T-helper 1 cell (primary cell): ENCODE measurements around the gene SNX13.
"Not testable (repeated sequence)": the region's sequence is repeated elsewhere in the genome, so short reads cannot be mapped to it uniquely, and the experiment has no call there.

Experiments used
- DNase-seq, 5 donors: peaks; one replicate each; pipeline ENCODE4 v3.0.0-alpha.2; 2012 to 2020

The SNX13 gene

DNA sequence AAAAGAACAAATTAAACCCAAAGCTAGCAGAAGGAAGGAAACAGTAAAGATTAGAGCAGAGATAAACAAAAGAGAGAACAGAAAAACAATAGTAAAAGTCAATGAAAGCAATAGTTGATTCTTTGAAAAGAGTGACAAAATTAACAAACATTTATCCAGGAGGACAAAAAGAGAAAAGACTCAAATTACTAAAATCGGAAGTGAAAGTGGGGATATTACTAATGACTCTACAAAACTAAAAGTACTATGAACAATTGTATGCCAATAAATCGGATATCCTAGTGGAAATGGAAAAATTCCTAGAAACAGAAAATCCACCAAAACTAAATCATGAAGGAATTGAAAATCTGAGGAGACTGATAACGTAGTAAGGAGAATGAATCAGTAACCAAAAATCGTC is 96.3 kb downstream of the SNX13 start:
- DNase-seq: no peak

DNA sequence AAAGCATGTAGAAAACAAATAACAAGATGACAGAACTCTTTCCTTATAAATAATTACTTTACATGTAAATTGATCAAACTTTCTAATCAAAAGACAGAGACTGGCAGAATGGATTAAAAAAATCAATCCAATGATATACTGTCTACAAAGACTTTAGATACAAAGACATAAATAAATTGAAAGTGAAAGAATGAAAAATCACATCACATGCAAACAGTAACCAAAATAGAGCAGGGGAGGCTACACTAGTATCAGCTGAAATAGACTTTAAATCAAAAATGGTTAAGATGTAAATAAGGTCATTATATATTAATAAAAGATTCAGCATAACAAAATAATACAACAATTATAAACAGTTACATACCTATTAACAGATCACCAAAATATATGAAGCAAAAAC is 97.3 kb downstream of the SNX13 start:
- DNase-seq: no peak

DNA sequence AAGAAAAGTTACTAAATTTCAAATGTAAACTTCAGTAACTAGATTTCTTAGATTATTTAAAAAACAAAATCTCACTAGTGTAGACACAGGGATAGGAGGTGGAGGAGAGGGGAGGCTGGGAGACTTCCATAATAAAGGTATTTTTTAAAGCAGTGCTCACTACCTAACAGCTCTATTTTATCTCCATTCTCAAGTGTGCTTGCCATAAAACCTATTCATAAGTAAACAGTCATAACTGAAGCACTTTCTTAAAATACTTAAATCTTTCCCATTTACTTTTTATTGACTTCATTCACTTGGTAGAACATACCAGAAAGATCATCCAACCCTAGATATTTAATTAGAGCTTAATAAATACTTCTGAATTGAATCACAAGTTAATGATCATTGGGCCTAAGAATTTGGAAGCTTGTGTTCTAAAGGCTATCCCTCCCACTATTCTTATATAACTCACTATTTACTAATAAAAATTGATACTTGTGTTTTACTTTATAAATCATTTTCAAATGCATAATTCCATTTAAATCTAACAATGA is 107.4 kb downstream of the SNX13 start:
- DNase-seq: no peak

DNA sequence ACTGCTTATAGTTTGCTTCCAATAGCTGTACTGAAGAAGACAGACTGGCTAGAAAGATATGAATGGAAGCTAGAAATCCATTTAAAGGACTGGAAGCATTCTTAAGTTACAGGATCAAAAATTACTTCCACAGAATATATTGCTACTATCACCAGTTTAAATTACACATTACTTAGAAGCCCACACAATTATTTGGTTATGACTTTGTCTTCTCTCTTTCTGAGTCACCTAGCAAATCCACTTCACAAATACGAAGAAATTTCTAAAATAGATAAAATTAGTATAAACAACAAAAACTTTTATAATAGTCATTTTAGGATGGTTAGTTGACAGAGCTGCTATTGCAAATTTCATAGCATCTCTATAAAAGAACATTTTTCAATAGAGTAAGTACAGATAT is 108.1 kb downstream of the SNX13 start:
- no peak for DNase-seq

- no peak for DNase-seq
Measured at GRCh38 chr7:17830206-17830605, 110.1 kb downstream of the SNX13 start.

GRCh38 chr7:17829001-17829400 is 111.3 kb downstream of the SNX13 start:
- DNase-seq: no peak

GRCh38 chr7:17822547-17823173 is 117.6 kb downstream of the SNX13 start:
- no peak for DNase-seq

DNA sequence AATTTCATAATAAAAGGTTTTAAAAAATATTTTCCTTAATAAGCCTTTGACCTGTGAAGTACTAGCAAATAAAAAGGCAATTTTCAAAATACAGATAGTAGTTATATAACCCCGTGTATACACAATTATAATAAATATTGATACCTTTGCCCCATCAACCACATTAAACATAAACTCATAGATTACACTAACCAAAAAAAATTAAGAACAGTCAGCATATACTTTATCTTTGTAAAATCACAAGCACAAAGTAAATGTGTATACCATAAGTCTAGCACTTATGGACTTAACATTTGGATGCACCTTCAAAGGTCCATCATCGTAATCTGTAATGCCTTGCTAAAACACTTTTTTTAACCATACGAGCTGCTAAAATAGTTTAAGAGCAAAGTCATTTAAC is 123.4 kb downstream of the SNX13 start:
- DNase-seq: no peak

DNA sequence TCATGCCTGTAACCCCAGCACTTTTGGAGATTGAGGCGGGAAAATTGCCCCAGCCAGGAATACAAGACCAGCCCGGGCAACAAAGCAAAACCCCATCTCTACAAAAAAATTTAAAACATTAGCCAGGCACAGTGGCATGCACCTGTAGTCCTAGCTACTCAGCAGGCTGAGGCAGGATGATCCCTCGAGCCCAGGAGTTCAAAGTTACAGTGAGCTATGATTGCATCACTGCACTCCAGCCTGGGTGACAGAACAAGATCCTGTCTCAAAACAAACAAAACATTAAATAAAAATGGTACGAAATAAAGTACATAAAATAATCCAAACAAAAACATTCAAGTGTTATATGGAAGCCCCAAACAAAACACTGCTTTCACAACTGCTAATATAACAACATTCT is 125.0 kb downstream of the SNX13 start:
- DNase-seq: no peak

DNA sequence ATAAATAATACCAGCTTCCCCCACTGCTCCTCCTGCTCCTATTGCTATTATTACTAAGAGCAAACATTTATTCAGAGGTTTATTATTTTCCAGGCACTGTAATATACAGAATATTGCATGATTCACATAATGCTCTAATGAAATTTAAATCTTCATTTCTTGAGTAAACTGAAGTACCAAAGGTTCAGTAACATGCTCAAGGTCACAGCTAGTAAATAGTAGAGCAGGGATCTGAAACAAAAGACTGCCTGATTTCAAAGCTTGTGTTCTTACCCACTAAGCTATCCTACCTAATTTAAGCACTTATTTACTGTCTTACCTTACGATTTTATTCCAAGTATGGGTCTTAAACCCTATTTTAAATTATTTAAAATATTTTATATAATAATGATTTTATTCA is 126.2 kb downstream of the SNX13 start:
- DNase-seq: no peak

GRCh38 chr7:17809215-17809614 is 131.1 kb downstream of the SNX13 start:
- DNase-seq: not testable (repeated sequence)

GRCh38 chr7:17807242-17807641 is 133.1 kb downstream of the SNX13 start:
- DNase-seq: no peak

DNA sequence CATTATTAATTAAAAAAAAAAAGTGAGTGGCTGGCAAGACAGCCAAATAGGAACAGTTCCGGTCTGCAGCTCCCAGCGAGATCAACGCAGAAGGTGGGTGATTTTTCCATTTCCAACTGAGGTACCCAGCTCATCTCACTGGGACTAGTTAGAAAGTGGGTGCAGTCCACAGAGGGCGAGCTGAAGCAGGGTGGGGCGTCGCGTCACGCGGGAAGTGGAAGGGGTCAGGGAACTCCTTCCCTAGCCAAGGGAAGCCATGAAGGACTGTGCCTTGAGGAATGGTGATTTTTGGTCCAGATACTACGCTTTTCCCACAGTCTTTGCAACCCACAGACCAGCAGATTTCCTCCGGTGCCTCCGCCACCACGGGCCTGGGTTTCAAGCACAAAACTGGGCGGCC is 133.7 kb downstream of the SNX13 start:
- no peak for DNase-seq

DNA sequence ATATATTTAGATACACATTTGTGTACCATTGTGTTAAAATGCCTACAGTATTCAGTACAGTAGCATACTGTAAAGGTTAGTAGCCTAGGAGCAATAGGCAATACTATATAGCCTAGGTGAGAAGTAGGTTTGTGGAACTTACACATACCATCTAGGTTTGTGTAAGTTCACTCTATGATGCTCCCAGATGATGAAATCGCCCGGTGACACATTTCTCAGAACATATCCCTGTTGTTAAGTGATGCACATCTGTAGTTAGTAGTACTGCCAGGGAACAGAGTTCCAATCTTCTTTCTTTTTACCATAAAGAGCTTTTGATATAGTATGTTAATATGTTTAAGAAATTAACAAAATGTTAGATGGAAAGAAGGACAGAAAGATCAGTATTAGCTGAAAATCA is 138.2 kb downstream of the SNX13 start:
- no peak for DNase-seq

DNA sequence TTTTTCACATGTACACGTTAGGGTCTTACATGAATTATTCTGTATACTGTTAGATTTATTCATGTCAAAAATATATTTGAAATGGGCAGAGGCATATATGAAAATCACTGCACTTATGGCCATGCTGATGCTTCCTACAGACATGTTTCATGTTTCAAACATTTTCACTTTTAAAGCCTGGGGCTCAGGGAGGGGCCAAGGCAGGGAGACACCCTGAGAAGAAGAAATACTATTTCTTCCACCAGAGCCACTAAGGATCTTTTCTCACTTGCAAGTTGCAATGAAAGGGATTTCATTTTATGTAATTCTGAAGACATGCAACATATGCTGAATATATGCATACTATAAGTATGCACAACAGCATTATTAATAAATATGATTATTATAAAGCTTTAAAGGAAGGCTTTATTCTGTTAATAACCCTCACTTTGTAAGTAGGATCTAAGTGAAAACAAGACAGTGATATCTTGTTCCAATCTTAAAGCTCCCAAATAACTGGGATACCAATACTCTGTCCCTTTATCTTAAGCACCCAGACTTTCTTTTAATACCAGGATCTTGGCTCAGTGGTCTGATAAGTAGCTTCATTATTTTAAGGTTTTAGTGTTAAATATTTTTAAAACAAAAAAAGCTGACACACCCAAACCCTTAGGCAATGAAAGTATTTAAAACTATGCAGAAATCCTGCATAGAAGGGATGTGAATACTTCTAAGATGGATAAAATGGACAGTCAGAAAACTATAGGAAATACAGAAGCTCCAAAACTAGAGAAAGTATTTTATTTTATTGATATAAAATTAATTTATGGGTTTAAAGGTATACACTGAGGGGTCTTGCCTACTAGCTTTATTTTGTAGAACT is 148.0 kb downstream of the SNX13 start:
- DNase-seq: no peak

GRCh38 chr7:17787257-17787656 is 153.0 kb downstream of the SNX13 start:
- no peak for DNase-seq

DNA sequence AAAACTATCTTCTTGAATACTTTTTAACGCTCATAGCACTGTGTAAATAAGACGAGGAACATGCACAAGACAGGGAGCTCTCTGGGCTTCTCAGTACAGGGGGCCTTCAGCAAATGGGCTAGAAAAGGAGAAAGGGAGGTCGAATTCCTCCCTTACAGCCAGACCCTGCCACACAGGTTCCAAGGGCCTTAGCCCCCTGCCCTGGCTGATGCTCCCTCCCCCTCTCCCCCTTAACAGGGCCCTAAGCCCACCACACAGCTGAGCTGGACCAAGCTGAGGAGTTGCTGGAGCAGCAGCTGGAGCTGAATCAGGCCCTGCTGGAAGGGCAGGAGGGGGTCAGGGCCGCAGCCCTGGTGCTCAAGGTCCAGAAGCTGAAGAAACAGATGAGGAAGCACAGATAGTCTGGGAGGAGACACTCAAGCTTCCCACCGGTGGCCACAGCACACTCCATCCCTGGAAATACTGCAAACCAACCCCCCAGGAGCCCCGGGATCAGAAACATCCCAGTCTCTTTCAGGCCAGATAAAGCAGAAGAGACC is 153.9 kb downstream of the SNX13 start:
- no peak for DNase-seq

DNA sequence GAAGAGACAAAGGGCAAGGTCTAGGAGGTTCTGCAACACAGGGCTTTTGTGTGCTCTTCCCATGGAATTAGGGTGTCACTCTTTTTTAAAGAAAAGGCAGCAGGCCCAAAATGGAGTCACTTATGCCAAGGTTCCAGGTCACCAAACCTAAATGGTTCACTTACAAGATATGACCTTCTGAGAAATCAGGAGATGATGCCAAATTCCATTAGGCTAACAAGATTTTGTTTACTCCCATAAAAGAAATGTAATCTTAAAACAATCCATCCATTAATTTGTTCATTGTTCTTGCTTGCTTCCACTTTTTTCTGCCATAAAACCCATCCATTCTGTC is 158.1 kb downstream of the SNX13 start:
- DNase-seq: no peak

GRCh38 chr7:17781491-17782215 is 158.6 kb downstream of the SNX13 start:
- DNase-seq: no peak

DNA sequence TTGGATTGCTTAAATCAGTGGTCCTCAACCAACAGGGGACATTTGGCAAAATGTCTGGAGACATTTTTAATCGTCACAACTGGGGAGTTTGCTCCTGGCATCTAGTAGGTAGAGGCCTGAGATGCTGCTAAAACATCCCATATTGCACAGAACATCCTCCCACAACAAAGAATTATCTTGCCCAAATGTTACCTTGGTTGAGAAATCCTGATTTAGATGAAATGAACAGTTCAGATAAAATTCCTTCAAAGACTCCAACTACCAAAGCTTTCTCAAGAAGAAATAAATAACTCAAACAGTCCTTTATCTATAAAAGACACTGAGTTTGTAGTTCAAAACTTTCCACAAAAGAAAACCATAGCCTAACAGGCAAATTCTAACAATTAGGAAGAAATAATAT is 160.9 kb downstream of the SNX13 start:
- no peak for DNase-seq

- DNase-seq: no peak
Measured at GRCh38 chr7:17774716-17775288, 165.5 kb downstream of the SNX13 start.

DNA sequence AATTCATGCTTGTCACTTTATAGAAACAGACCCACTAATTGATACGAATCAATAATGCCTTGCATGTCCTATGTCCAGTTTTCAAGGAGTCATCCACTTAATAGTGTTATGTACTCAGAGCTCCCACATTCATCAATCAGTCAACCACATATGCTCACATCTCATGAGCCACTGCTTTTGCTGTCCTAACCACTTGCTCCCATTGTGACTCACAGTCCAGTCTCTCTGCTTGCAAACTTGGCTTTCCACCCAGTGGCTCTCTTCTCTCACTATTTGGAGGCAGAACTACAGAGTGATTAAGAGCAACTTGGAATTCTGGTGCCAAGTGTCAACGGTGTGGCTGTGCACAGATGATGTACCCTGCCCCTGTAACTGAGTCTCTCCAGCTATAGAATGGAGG is 166.0 kb downstream of the SNX13 start:
- DNase-seq: no peak

DNA sequence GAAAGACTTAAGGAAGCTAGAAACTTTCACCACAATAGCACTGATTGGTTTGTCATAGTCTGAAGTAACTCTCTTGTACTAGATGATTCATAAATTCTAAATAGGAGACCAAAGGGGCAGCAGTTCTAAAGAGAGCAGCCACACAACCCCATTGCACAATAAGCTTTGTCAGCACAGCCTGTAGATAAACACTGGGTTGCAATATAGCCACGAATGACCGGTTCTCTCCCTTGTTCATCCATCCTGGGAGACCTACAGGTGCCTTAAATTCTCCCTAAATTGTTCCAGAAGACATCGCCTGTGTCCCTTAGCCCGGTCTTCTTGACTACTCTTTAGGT is 167.0 kb downstream of the SNX13 start:
- no peak for DNase-seq
